Activated T-cell treated with anti-CD3 and anti-CD28 coated beads, Interleukin-2, amount 50 U/mL, for 48 hours (primary cell): Measurements from ENCODE around the gene TOP2B.

ENCODE experiments used
- DNase-seq, 2 experiments: peaks; one replicate each; pipeline ENCODE4 v3.0.0-alpha.2; 2020

The TOP2B gene

GRCh38 chr3:25674670-25675069 is 10.0 kb upstream of the TOP2B start:
- DNase-seq, result no peak

GRCh38 chr3:25673738-25674298 is 9.1 kb upstream of the TOP2B start:
- no peak for DNase-seq

- DNase-seq, result no peak
Measured at GRCh38 chr3:25665315-25666280, 891 bp upstream of the TOP2B start.

- peak; percentile 78 to 82 for DNase-seq
Measured at GRCh38 chr3:25663869-25664811, 567 bp downstream of the TOP2B start.

GRCh38 chr3:25663347-25663868 is 1.3 kb downstream of the TOP2B start:
- DNase-seq, result peak; percentile 41 to 48

GRCh38 chr3:25662736-25663320 is 1.9 kb downstream of the TOP2B start:
- no peak for DNase-seq

GRCh38 chr3:25661694-25662437 is 2.8 kb downstream of the TOP2B start:
- DNase-seq, result no peak

- DNase-seq, result no peak
Measured at GRCh38 chr3:25658836-25659235, 5.9 kb downstream of the TOP2B start.

- DNase-seq, result no peak
Measured at GRCh38 chr3:25657293-25657692, 7.4 kb downstream of the TOP2B start.

GRCh38 chr3:25655659-25656058 is 9.0 kb downstream of the TOP2B start:
- DNase-seq, result no peak

- DNase-seq, result no peak
Measured at GRCh38 chr3:25654576-25654975, 10.1 kb downstream of the TOP2B start.

GRCh38 chr3:25653322-25653721 is 11.4 kb downstream of the TOP2B start:
- DNase-seq, result no peak

- no peak for DNase-seq
Measured at GRCh38 chr3:25652921-25653320, 11.8 kb downstream of the TOP2B start.

GRCh38 chr3:25648925-25649830 is 15.5 kb downstream of the TOP2B start:
- no peak for DNase-seq

GRCh38 chr3:25648107-25648535 is 16.6 kb downstream of the TOP2B start:
- peak; percentile 80 to 83 for DNase-seq

- no peak for DNase-seq
Measured at GRCh38 chr3:25635038-25635437, 29.7 kb downstream of the TOP2B start.

GRCh38 chr3:25633919-25634318 is 30.8 kb downstream of the TOP2B start:
- no peak for DNase-seq

- no peak for DNase-seq
Measured at GRCh38 chr3:25631989-25632388, 32.7 kb downstream of the TOP2B start.

- no peak for DNase-seq
Measured at GRCh38 chr3:25621087-25621486, 43.6 kb downstream of the TOP2B start.

GRCh38 chr3:25620493-25620892 is 44.2 kb downstream of the TOP2B start:
- DNase-seq, result no peak

- no peak for DNase-seq
Measured at GRCh38 chr3:25619382-25619781, 45.3 kb downstream of the TOP2B start.
